B cell (primary cell): Measurements from ENCODE around the gene PML. TPM values are rescaled to one million over a fixed set of nuclear protein-coding genes. Genes with fewer than 3 reads are reported as not detected.
A peak's percentile ranks its signal among the peaks of the same experiment; 100 is the strongest.

Source experiments
- ATAC-seq: fragments of 200-7000 bp; cut with Tn5 transposase; one replicate; pipeline ENCODE4 v1.10.0; 2021; ENCODE audit warnings: low read depth, mild to moderate bottlenecking, moderate number of reproducible peaks, moderate library complexity
- CTCF ChIA-PET: fragments of 350-600 bp; sonication (Branson Sonifier 250); formaldehyde crosslinking; loops from one replicate; lab custom pipeline; 2021; ENCODE audit warnings: antibody characterized with exemption, inconsistent platforms; lab: Charles Lee
- POLR2A ChIA-PET: fragments of 350-600 bp; sonication (Branson Sonifier 250); formaldehyde crosslinking; loops from one replicate; lab custom pipeline; 2021; ENCODE audit warnings: antibody characterized with exemption; lab: Charles Lee
- DNase-seq: peaks from one replicate; pipeline ENCODE4 v3.0.0; 2013
- H2AFZ ChIP-seq: 2 replicates; pipeline ENCODE4 v1.6.1; 2012; ENCODE audit warnings: mild to moderate bottlenecking, low read depth, low read length; ENCODE audit not compliant: insufficient read depth, poor library complexity, severe bottlenecking
- H3K27ac ChIP-seq, 2 donors: 1 replicate in 1 of 2; 2 replicates in 1 of 2; pipeline ENCODE4 v1.5.1; 2012 to 2013; ENCODE audit warnings: low read length in 2 of 2, mild to moderate bottlenecking in 2 of 2, moderate library complexity in 1 of 2
- H3K27me3 ChIP-seq, 4 experiments: fragments of 200-600 bp in 1 of 4; sonication (generic) in 1 of 4; replicated peaks in 1 of 4; 1 replicate in 2 of 4; 2 replicates in 2 of 4; pipeline versions ENCODE4 v1.6.1 to v1.7.0; 2013 to 2016; ENCODE audit warnings: low read length in 3 of 4, mild to moderate bottlenecking in 2 of 4, mixed read lengths in 1 of 4, moderate library complexity in 1 of 4; ENCODE audit not compliant: insufficient read depth in 4 of 4, control insufficient read depth in 3 of 4; ENCODE audit errors: control extremely low read depth in 1 of 4
- H3K36me3 ChIP-seq, 2 experiments: replicated peaks in 1 of 2; 1 replicate in 1 of 2; 2 replicates in 1 of 2; pipeline versions ENCODE4 v1.6.1 to v1.7.1; 2013; ENCODE audit warnings: low read length in 1 of 2; ENCODE audit not compliant: insufficient read depth in 2 of 2, control insufficient read depth in 1 of 2; ENCODE audit errors: control extremely low read depth in 1 of 2, extremely low read depth in 1 of 2
- H3K4me1 ChIP-seq, 2 donors: fragments of 200-600 bp in 1 of 2; sonication (generic) in 1 of 2; 1 replicate in 1 of 2; 2 replicates in 1 of 2; pipeline versions ENCODE4 v1.5.1 to v1.6.1; 2013 to 2017; ENCODE audit warnings: low read length in 2 of 2; ENCODE audit not compliant: control insufficient read depth in 2 of 2, insufficient read depth in 2 of 2
- H3K4me2 ChIP-seq: replicated peaks from 2 replicates; pipeline ENCODE3; 2012; ENCODE audit warnings: mild to moderate bottlenecking, low read depth, low read length; ENCODE audit not compliant: poor library complexity, severe bottlenecking
- H3K4me3 ChIP-seq, 5 experiments: fragments of 200-600 bp in 1 of 5; sonication (generic) in 1 of 5; 1 replicate in 3 of 5; 2 replicates in 2 of 5; pipeline versions ENCODE4 v1.5.1 to v1.7.0; 2011 to 2016; ENCODE audit warnings: low read length in 4 of 5, mild to moderate bottlenecking in 4 of 5, low read depth in 2 of 5, control low read depth in 1 of 5, moderate library complexity in 1 of 5; ENCODE audit not compliant: insufficient read depth in 1 of 5; ENCODE audit errors: control extremely low read depth in 1 of 5, extremely low read depth in 1 of 5
- H3K79me2 ChIP-seq: fragments of 200-600 bp; sonication (generic); one replicate; pipeline ENCODE4 v1.6.0; 2016; ENCODE audit warnings: low read length; ENCODE audit not compliant: control insufficient read depth, insufficient read depth
- H3K9ac ChIP-seq: fragments of 200-600 bp; sonication (generic); 2 replicates; pipeline ENCODE4 v1.6.1; 2017; ENCODE audit warnings: mild to moderate bottlenecking, low read length, moderate library complexity
- H3K9me3 ChIP-seq, 3 donors: one replicate each; pipeline versions ENCODE4 v1.6.1 to v1.7.1; 2013; ENCODE audit warnings: low read length in 2 of 3; ENCODE audit not compliant: control insufficient read depth in 2 of 3, insufficient read depth in 1 of 3; ENCODE audit errors: control extremely low read depth in 1 of 3
- H4K20me1 ChIP-seq: 2 replicates; pipeline ENCODE4 v1.6.0; 2012; ENCODE audit warnings: mild to moderate bottlenecking, low read length; ENCODE audit not compliant: insufficient read depth, control insufficient read depth, poor library complexity, severe bottlenecking
- H3K27ac Mint-ChIP-seq: one replicate; pipeline ENCODE4 v1.8.0; 2021; ENCODE audit warnings: mixed read lengths
- H3K27me3 Mint-ChIP-seq: one replicate; pipeline ENCODE4 v1.8.0; 2021; ENCODE audit warnings: mixed read lengths
- H3K4me1 Mint-ChIP-seq: one replicate; pipeline ENCODE4 v1.8.0; 2021; ENCODE audit warnings: mixed read lengths
- H3K4me3 Mint-ChIP-seq: one replicate; pipeline ENCODE4 v1.8.0; 2021; ENCODE audit warnings: mixed read lengths
- H3K9me3 Mint-ChIP-seq: one replicate; pipeline ENCODE4 v1.8.0; 2022; ENCODE audit warnings: mixed read lengths; ENCODE audit not compliant: insufficient read depth
- CTCF ChIP-seq: fragments of 200-600 bp; IDR thresholded peaks from one replicate; pipeline ENCODE4 v1.8.0; 2022; ENCODE audit warnings: antibody characterized with exemption, mild to moderate bottlenecking
- EZH2 ChIP-seq: IDR thresholded peaks from 2 replicates; pipeline ENCODE4 v1.6.1; 2012; ENCODE audit warnings: borderline replicate concordance, low read depth, mild to moderate bottlenecking, moderate library complexity, low read length; ENCODE audit not compliant: insufficient read depth, poor library complexity, severe bottlenecking
- WGBS: methylation state at CpG from one replicate; pipeline ENCODE4 v1.1.5; 2013; ENCODE audit warnings: missing lambda C conversion rate; ENCODE audit not compliant: insufficient coverage; 5-methylcytosine and 5-hydroxymethylcytosine counted together
- intact Hi-C: fragments of 100-400 bp; cut with micrococcal nuclease; formaldehyde crosslinking; loops from one replicate; pipeline ENCODE4 v1.10.0; 2022
- polyA plus RNA-seq: library from polyadenylated mRNA; depleted of rRNA; stranded (reverse); fragments of >200 nt; gene quantifications from 2 replicates; pipeline ENCODE4 v1.2.3, GENCODE V29; 2012
- total RNA-seq, 2 donors: library from RNA; stranded (reverse); fragments of 120-200 nt in 1 of 2; gene quantifications; 1 replicate in 1 of 2; 2 replicates in 1 of 2; pipeline versions ENCODE4 v1.2.3 to v1.2.4, GENCODE V29; 2013 to 2022

PML gene
- total and polyA plus RNA-seq, 2 donors (not counting 1 experiment from before 2014, with no cell fraction given): 59.2 to 66.3 TPM

- POLR2A ChIA-PET: interaction anchor here (0.7 kb wide), 1 partner anchor 28 kb away, joined by 8 read pairs; no protein-coding TSS in a partner anchor
- peaks cover 62% of the 10 kb centered on the region for H3K4me1 Mint-ChIP-seq
These were observed 8.3 kb upstream of the PML start for GRCh38 chr15:73986055-73986775.

More at GRCh38 chr15:73986055-73986775, 8.3 kb upstream of the PML start:
- Histone ChIP-seq H3K79me2 (peaks cover 12% of the 10 kb centered on the region), H3K9me3 (no peaks in the 10 kb centered on the region), H3K4me2 (no peak overlapping the region), H2AFZ (no peak overlapping the region), H3K4me1 (peaks cover 46 to 60% of the 10 kb centered on the region in 2 donors), H3K36me3 (no peaks in the 10 kb centered on the region), H3K9ac (no peak overlapping the region), H4K20me1 (no peaks in the 10 kb centered on the region), H3K4me3 (no peak overlapping the region), H3K27me3 (no peaks in the 10 kb centered on the region), H3K27ac (no peak overlapping the region)
- CTCF ChIA-PET: interaction anchor here (0.8 to 1.4 kb wide), 3 partner anchors 8 to 63 kb away, joined by 3 to 4 read pairs (median 4); partner anchors contain the start of gene PML
- TF ChIP-seq CTCF (no peak), EZH2 (no peak)
- Mint-ChIP-seq H3K27me3 (no peaks in the 10 kb centered on the region), H3K27ac (peak overlapping the region; percentile 20), H3K4me3 (no peak overlapping the region), H3K9me3 (no peaks in the 10 kb centered on the region)
- no peak for DNase-seq
- ATAC-seq: no peak
- WGBS: 70% methylated on average over 7 of the region's 7 CpGs
- intact Hi-C loops: no loop called here
